Measurements from ENCODE around the gene MLLT1. TPM values are rescaled to one million over a fixed set of nuclear protein-coding genes. Genes with fewer than 3 reads are reported as not detected.

Gene MLLT1
- total RNA-seq, 1 donor = 15.9 TPM

- H3K4me2 ChIP-seq (ENCODE audit: insufficient read depth, low read length) = no peak overlapping the region
- DNase-seq (ENCODE audit: insufficient read length, low spot score, missing footprints) = peak; percentile 79
Measured at GRCh38 chr19:6216236-6216995, 63.4 kb downstream of the MLLT1 start.

GRCh38 chr19:6215701-6216235 lies 64.0 kb downstream of the MLLT1 start:
- DNase-seq (ENCODE audit: insufficient read length, low spot score, missing footprints) = peak; percentile 65
- Histone ChIP-seq H3K9me3 (ENCODE audit: low read depth, low read length) (no peaks in the 10 kb centered on the region), H3K4me2 (ENCODE audit: insufficient read depth, low read length) (no peak overlapping the region), H3K27ac (ENCODE audit: low read depth, low read length) (no peak overlapping the region), H3K4me1 (ENCODE audit: insufficient read depth, low read length) (peaks cover 14% of the 10 kb centered on the region), H3K4me3 (ENCODE audit: insufficient read depth, low read length) (no peak overlapping the region), H3K27me3 (ENCODE audit: insufficient read depth, low read length) (no peaks in the 10 kb centered on the region), H2AFZ (ENCODE audit: low read length) (no peak overlapping the region), H3K36me3 (ENCODE audit: insufficient read depth, low read length) (peaks cover 8% of the 10 kb centered on the region), H4K20me1 (ENCODE audit: insufficient read depth, low read length) (peaks cover 29% of the 10 kb centered on the region), H3K79me2 (ENCODE audit: insufficient read depth, low read length) (peaks cover 10% of the 10 kb centered on the region)
- no peak for TF ChIP-seq CTCF (IDR thresholded peaks at IDR 0.05; ENCODE audit: extremely low read depth, low read depth, low read length)

More at GRCh38 chr19:6216236-6216995, 63.4 kb downstream of the MLLT1 start:
- no peak overlapping the region for H2AFZ ChIP-seq (ENCODE audit: low read length)
- peaks cover 12% of the 10 kb centered on the region for H3K36me3 ChIP-seq (ENCODE audit: insufficient read depth, low read length)
- no peak overlapping the region for H3K27ac ChIP-seq (ENCODE audit: low read depth, low read length)
- peaks cover 14% of the 10 kb centered on the region for H3K4me1 ChIP-seq (ENCODE audit: insufficient read depth, low read length)
- peaks cover 32% of the 10 kb centered on the region for H4K20me1 ChIP-seq (ENCODE audit: insufficient read depth, low read length)
- peaks cover 10% of the 10 kb centered on the region for H3K79me2 ChIP-seq (ENCODE audit: insufficient read depth, low read length)
- no peaks in the 10 kb centered on the region for H3K9me3 ChIP-seq (ENCODE audit: low read depth, low read length)
- H3K4me3 ChIP-seq (ENCODE audit: insufficient read depth, low read length) = no peak overlapping the region
- no peaks in the 10 kb centered on the region for H3K27me3 ChIP-seq (ENCODE audit: insufficient read depth, low read length)
- TF ChIP-seq CTCF (IDR thresholded peaks at IDR 0.05; ENCODE audit: extremely low read depth, low read depth, low read length) = no peak

GRCh38 chr19:6214881-6215541 lies 64.8 kb downstream of the MLLT1 start:
- Histone ChIP-seq H3K4me2 (ENCODE audit: insufficient read depth, low read length) (no peak overlapping the region), H4K20me1 (ENCODE audit: insufficient read depth, low read length) (peaks cover 21% of the 10 kb centered on the region), H3K9me3 (ENCODE audit: low read depth, low read length) (no peaks in the 10 kb centered on the region), H3K4me3 (ENCODE audit: insufficient read depth, low read length) (no peak overlapping the region), H3K27ac (ENCODE audit: low read depth, low read length) (no peak overlapping the region), H2AFZ (ENCODE audit: low read length) (no peak overlapping the region), H3K79me2 (ENCODE audit: insufficient read depth, low read length) (peaks cover 9% of the 10 kb centered on the region), H3K36me3 (ENCODE audit: insufficient read depth, low read length) (peaks cover 8% of the 10 kb centered on the region), H3K27me3 (ENCODE audit: insufficient read depth, low read length) (no peaks in the 10 kb centered on the region), H3K4me1 (ENCODE audit: insufficient read depth, low read length) (peaks cover 7% of the 10 kb centered on the region)
- peak; percentile 81 for DNase-seq (ENCODE audit: insufficient read length, low spot score, missing footprints)
- TF ChIP-seq CTCF (IDR thresholded peaks at IDR 0.05; ENCODE audit: extremely low read depth, low read depth, low read length) = no peak

Measured in osteoblast (primary cell).